NCI-H146 treated with DMSO at 0.1 percent for 48 hours (cell line): ENCODE measurements around the gene PPP1R26.
"Not testable (repeated sequence)": the region's sequence is repeated elsewhere in the genome, so short reads cannot be mapped to it uniquely, and the experiment has no call there.

ENCODE experiments used
- DNase-seq: peaks from one replicate; lab custom pipeline; 2025; ENCODE audit not compliant: unreplicated experiment; lab: John Stamatoyannopoulos, UW

The PPP1R26 gene

GRCh38 chr9:135479469-135480052 lies at the start of gene PPP1R26:
TSS of gene PPP1R26 (plus strand) at chr9:135479782. CDS start at chr9:135484511, 4,729 bp downstream.
- DNase-seq: no peak

GRCh38 chr9:135437259-135437658 lies 42.3 kb upstream of the PPP1R26 start:
- no peak for DNase-seq

GRCh38 chr9:135437696-135438095 lies 41.9 kb upstream of the PPP1R26 start:
- DNase-seq: not testable (repeated sequence)

GRCh38 chr9:135438581-135439232 lies 40.9 kb upstream of the PPP1R26 start:
- DNase-seq: not testable (repeated sequence)

- not testable (repeated sequence) for DNase-seq
These were observed 40.1 kb upstream of the PPP1R26 start for GRCh38 chr9:135439514-135439913.

- no peak for DNase-seq
These were observed 39.7 kb upstream of the PPP1R26 start for GRCh38 chr9:135439916-135440315.

GRCh38 chr9:135440620-135441019 lies 39.0 kb upstream of the PPP1R26 start:
- peak; percentile 5 for DNase-seq

GRCh38 chr9:135441105-135442071 lies 38.2 kb upstream of the PPP1R26 start:
- DNase-seq: not testable (repeated sequence)

GRCh38 chr9:135442075-135442474 lies 37.5 kb upstream of the PPP1R26 start:
- no peak for DNase-seq

GRCh38 chr9:135443797-135444425 lies 35.7 kb upstream of the PPP1R26 start:
- no peak for DNase-seq

GRCh38 chr9:135447126-135447525 lies 32.5 kb upstream of the PPP1R26 start:
- no peak for DNase-seq

- DNase-seq: no peak
These were observed 30.9 kb upstream of the PPP1R26 start for GRCh38 chr9:135448663-135449100.

- peak; percentile 22 for DNase-seq
These were observed 30.1 kb upstream of the PPP1R26 start for GRCh38 chr9:135449532-135449931.

- no peak for DNase-seq
These were observed 28.6 kb upstream of the PPP1R26 start for GRCh38 chr9:135450956-135451355.

- DNase-seq: not testable (repeated sequence)
These were observed 27.7 kb upstream of the PPP1R26 start for GRCh38 chr9:135451909-135452308.

- DNase-seq: no peak
These were observed 24.8 kb upstream of the PPP1R26 start for GRCh38 chr9:135454737-135455136.

- DNase-seq: no peak
These were observed 24.1 kb upstream of the PPP1R26 start for GRCh38 chr9:135455401-135456030.

- DNase-seq: no peak
These were observed 23.0 kb upstream of the PPP1R26 start for GRCh38 chr9:135456436-135457104.

GRCh38 chr9:135458478-135458877 lies 21.1 kb upstream of the PPP1R26 start:
- not testable (repeated sequence) for DNase-seq

GRCh38 chr9:135461936-135462335 lies 17.6 kb upstream of the PPP1R26 start:
- no peak for DNase-seq
